ENCODE results near the gene GRAMD2B.
"Not testable (repeated sequence)": the region's sequence is repeated elsewhere in the genome, so short reads cannot be mapped to it uniquely, and the experiment has no call there.

The GRAMD2B gene

GRCh38 chr5:126509339-126509738 lies 86.1 kb downstream of the GRAMD2B start:
- H3K4me1 Mint-ChIP-seq (ENCODE audit: low read depth) = peaks cover 12% of the 10 kb centered on the region

GRCh38 chr5:126511961-126512360 lies 88.8 kb downstream of the GRAMD2B start:
- DNase-seq (ENCODE audit: low spot score) = no peak
- no peak overlapping the region for H3K4me3 Mint-ChIP-seq
- peaks cover 12% of the 10 kb centered on the region for H3K4me1 Mint-ChIP-seq (ENCODE audit: low read depth)
- H3K27ac Mint-ChIP-seq = no peak overlapping the region
- peaks cover 5% of the 10 kb centered on the region for H3K9me3 Mint-ChIP-seq
- peaks cover 4% of the 10 kb centered on the region for H3K27me3 Mint-ChIP-seq (ENCODE audit: low read depth)
- no peaks in the 10 kb centered on the region for H3K36me3 Mint-ChIP-seq (ENCODE audit: low read depth)

More at GRCh38 chr5:126509339-126509738, 86.1 kb downstream of the GRAMD2B start:
- Mint-ChIP-seq H3K9me3 (peaks cover 6% of the 10 kb centered on the region), H3K36me3 (ENCODE audit: low read depth) (no peaks in the 10 kb centered on the region), H3K27ac (no peak overlapping the region), H3K4me3 (no peak overlapping the region), H3K27me3 (ENCODE audit: low read depth) (no peaks in the 10 kb centered on the region)
- DNase-seq (ENCODE audit: low spot score) = no peak

- no peak overlapping the region for H3K4me3 Mint-ChIP-seq
- no peak overlapping the region for H3K27ac Mint-ChIP-seq
- peaks cover 4% of the 10 kb centered on the region for H3K27me3 Mint-ChIP-seq (ENCODE audit: low read depth)
- peaks cover 3% of the 10 kb centered on the region for H3K9me3 Mint-ChIP-seq
- H3K4me1 Mint-ChIP-seq (ENCODE audit: low read depth) = peaks cover 10% of the 10 kb centered on the region
- no peak for DNase-seq (ENCODE audit: low spot score)
- H3K36me3 Mint-ChIP-seq (ENCODE audit: low read depth) = no peaks in the 10 kb centered on the region
These were observed 89.2 kb downstream of the GRAMD2B start for GRCh38 chr5:126512451-126512850.

- Mint-ChIP-seq H3K36me3 (ENCODE audit: low read depth) (no peaks in the 10 kb centered on the region), H3K4me1 (ENCODE audit: low read depth) (peaks cover 10% of the 10 kb centered on the region), H3K27ac (no peak overlapping the region), H3K4me3 (no peak overlapping the region), H3K9me3 (peaks cover 3% of the 10 kb centered on the region), H3K27me3 (ENCODE audit: low read depth) (peaks cover 4% of the 10 kb centered on the region)
- DNase-seq (ENCODE audit: low spot score) = no peak
These were observed 90.1 kb downstream of the GRAMD2B start for GRCh38 chr5:126513302-126513701.

- Mint-ChIP-seq H3K36me3 (ENCODE audit: low read depth) (no peaks in the 10 kb centered on the region), H3K27ac (no peak overlapping the region), H3K4me3 (no peak overlapping the region), H3K27me3 (ENCODE audit: low read depth) (peaks cover 4% of the 10 kb centered on the region), H3K4me1 (ENCODE audit: low read depth) (peaks cover 7% of the 10 kb centered on the region), H3K9me3 (peaks cover 3% of the 10 kb centered on the region)
- DNase-seq (ENCODE audit: low spot score) = no peak
These were observed 90.5 kb downstream of the GRAMD2B start for GRCh38 chr5:126513703-126514102.

- H3K9me3 Mint-ChIP-seq = no peaks in the 10 kb centered on the region
- DNase-seq (ENCODE audit: low spot score) = no peak
- peaks cover 3% of the 10 kb centered on the region for H3K4me1 Mint-ChIP-seq (ENCODE audit: low read depth)
- H3K4me3 Mint-ChIP-seq = no peak overlapping the region
- no peaks in the 10 kb centered on the region for H3K36me3 Mint-ChIP-seq (ENCODE audit: low read depth)
- no peak overlapping the region for H3K27ac Mint-ChIP-seq
- peaks cover 4% of the 10 kb centered on the region for H3K27me3 Mint-ChIP-seq (ENCODE audit: low read depth)
These were observed 90.9 kb downstream of the GRAMD2B start for GRCh38 chr5:126514131-126514557.

DNA sequence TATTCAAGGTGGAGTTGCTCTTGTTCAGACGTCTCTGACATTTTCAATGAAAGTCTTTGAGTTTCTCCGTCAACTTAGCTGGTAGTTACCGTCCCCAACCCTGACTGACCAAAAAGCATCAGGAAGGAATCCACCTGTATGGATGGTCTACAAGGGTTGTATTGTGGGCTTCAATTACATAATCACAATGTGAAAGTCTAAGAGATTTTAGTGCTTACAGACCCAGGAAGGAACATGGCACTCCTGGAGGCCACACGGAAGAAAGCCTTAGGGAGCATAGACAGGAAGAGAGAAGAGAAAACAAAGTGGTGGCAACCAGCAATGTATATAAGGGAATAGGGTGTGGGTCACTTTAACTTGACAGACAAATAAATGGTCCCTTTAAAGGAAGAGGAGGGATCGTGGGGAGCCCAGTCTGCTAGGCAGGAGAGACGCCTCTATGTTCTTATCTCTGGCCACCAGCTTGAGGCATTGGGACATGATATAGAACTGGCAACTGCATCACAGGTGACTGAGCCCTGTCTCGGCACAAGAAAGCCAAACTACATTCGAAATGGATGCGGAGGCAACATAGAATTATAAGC lies 91.4 kb downstream of the GRAMD2B start:
- no peak overlapping the region for H3K4me3 Mint-ChIP-seq
- peaks cover 6% of the 10 kb centered on the region for H3K27me3 Mint-ChIP-seq (ENCODE audit: low read depth)
- no peak overlapping the region for H3K27ac Mint-ChIP-seq
- H3K9me3 Mint-ChIP-seq = no peaks in the 10 kb centered on the region
- no peaks in the 10 kb centered on the region for H3K36me3 Mint-ChIP-seq (ENCODE audit: low read depth)
- no peak for DNase-seq (ENCODE audit: low spot score)
- H3K4me1 Mint-ChIP-seq (ENCODE audit: low read depth) = peaks cover 3% of the 10 kb centered on the region

DNA sequence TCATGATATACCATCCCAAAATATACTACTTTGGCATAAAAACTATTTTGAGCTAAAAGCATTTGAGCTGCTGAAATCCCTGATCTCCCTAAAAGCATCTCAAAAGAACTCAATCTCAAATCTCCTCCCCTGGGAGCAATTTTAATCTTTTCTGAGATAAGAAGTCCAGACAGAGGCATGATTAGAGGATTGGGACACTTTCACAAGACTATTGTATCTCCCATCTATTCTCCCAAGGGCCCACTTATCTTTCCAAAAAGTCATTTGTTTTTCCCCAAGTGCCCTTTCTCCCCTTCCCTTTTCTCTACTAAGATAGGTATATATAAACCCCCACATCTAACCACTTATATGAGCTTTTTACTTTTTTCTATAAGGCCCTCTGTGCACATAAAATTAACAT lies 92.1 kb downstream of the GRAMD2B start:
- DNase-seq (ENCODE audit: low spot score) = no peak
- peaks cover 2% of the 10 kb centered on the region for H3K4me1 Mint-ChIP-seq (ENCODE audit: low read depth)
- H3K4me3 Mint-ChIP-seq = no peak overlapping the region
- H3K27me3 Mint-ChIP-seq (ENCODE audit: low read depth) = peaks cover 8% of the 10 kb centered on the region
- no peak overlapping the region for H3K27ac Mint-ChIP-seq
- no peaks in the 10 kb centered on the region for H3K9me3 Mint-ChIP-seq
- no peaks in the 10 kb centered on the region for H3K36me3 Mint-ChIP-seq (ENCODE audit: low read depth)

GRCh38 chr5:126516133-126516532 lies 92.9 kb downstream of the GRAMD2B start:
- Mint-ChIP-seq H3K27me3 (ENCODE audit: low read depth) (peaks cover 8% of the 10 kb centered on the region), H3K36me3 (ENCODE audit: low read depth) (no peaks in the 10 kb centered on the region)
- DNase-seq (ENCODE audit: low spot score) = no peak

GRCh38 chr5:126516852-126517251 lies 93.6 kb downstream of the GRAMD2B start:
- no peaks in the 10 kb centered on the region for H3K9me3 Mint-ChIP-seq
- DNase-seq (ENCODE audit: low spot score) = no peak
- no peaks in the 10 kb centered on the region for H3K36me3 Mint-ChIP-seq (ENCODE audit: low read depth)
- no peaks in the 10 kb centered on the region for H3K4me1 Mint-ChIP-seq (ENCODE audit: low read depth)
- no peak overlapping the region for H3K4me3 Mint-ChIP-seq
- peaks cover 8% of the 10 kb centered on the region for H3K27me3 Mint-ChIP-seq (ENCODE audit: low read depth)
- no peak overlapping the region for H3K27ac Mint-ChIP-seq

More at GRCh38 chr5:126516133-126516532, 92.9 kb downstream of the GRAMD2B start:
- Mint-ChIP-seq H3K9me3 (no peaks in the 10 kb centered on the region), H3K4me3 (no peak overlapping the region), H3K4me1 (ENCODE audit: low read depth) (no peaks in the 10 kb centered on the region), H3K27ac (no peak overlapping the region)

- not testable (repeated sequence) for H3K4me1 Mint-ChIP-seq (ENCODE audit: low read depth); H3K27ac Mint-ChIP-seq; H3K4me3 Mint-ChIP-seq; DNase-seq (ENCODE audit: low spot score); H3K9me3 Mint-ChIP-seq; H3K36me3 Mint-ChIP-seq (ENCODE audit: low read depth); H3K27me3 Mint-ChIP-seq (ENCODE audit: low read depth)
These were observed 96.0 kb downstream of the GRAMD2B start for GRCh38 chr5:126519223-126519622.

- no peaks in the 10 kb centered on the region for H3K36me3 Mint-ChIP-seq (ENCODE audit: low read depth)
- H3K27ac Mint-ChIP-seq = no peak overlapping the region
- H3K9me3 Mint-ChIP-seq = no peaks in the 10 kb centered on the region
- H3K4me1 Mint-ChIP-seq (ENCODE audit: low read depth) = no peaks in the 10 kb centered on the region
- H3K4me3 Mint-ChIP-seq = no peak overlapping the region
- no peak for DNase-seq (ENCODE audit: low spot score)
- H3K27me3 Mint-ChIP-seq (ENCODE audit: low read depth) = peaks cover 8% of the 10 kb centered on the region
These were observed 96.7 kb downstream of the GRAMD2B start for GRCh38 chr5:126519637-126520592.

DNA sequence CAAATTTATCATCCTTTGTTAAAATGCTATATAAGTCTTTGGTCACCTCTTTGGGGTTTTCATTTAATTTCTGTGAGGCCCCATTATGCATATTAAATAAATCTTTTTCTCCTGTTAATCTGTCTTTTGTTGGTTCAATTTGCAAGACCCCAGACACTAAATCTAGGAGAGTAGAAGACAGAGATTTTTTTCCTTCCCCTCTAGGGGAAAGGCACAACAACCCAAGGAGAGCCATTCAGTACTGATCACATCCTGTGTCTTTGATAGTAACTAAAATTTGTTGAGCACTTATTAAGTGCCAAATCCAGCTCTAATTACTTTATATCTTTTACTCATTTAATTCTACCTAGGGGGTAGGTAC lies 97.4 kb downstream of the GRAMD2B start:
- H3K4me1 Mint-ChIP-seq (ENCODE audit: low read depth) = no peaks in the 10 kb centered on the region
- H3K27me3 Mint-ChIP-seq (ENCODE audit: low read depth) = peaks cover 8% of the 10 kb centered on the region
- H3K27ac Mint-ChIP-seq = no peak overlapping the region
- DNase-seq (ENCODE audit: low spot score) = no peak
- no peak overlapping the region for H3K4me3 Mint-ChIP-seq
- H3K36me3 Mint-ChIP-seq (ENCODE audit: low read depth) = no peaks in the 10 kb centered on the region
- H3K9me3 Mint-ChIP-seq = no peaks in the 10 kb centered on the region

DNA sequence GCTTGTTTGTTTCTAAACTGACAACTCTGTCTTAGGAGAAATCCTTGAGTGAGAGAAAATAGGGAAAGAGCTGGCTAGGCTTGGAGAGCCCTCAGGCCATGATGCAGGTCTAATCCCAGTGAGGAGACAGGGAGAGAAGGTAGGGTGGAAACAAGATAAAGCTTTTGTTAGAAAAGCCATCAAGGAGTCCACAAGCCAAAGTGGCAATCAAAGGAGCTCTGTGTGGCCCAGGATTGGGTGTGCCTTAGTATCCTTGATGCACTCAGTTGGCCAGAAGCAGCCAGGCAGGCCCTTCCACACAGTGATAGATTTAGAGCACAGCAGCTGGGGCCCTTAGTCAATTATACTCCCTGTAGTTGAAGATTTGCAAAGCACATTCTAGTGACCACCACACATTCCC lies 97.9 kb downstream of the GRAMD2B start:
- H3K27ac Mint-ChIP-seq = no peak overlapping the region
- no peaks in the 10 kb centered on the region for H3K9me3 Mint-ChIP-seq
- H3K27me3 Mint-ChIP-seq (ENCODE audit: low read depth) = peaks cover 6% of the 10 kb centered on the region
- no peaks in the 10 kb centered on the region for H3K36me3 Mint-ChIP-seq (ENCODE audit: low read depth)
- H3K4me1 Mint-ChIP-seq (ENCODE audit: low read depth) = no peaks in the 10 kb centered on the region
- H3K4me3 Mint-ChIP-seq = no peak overlapping the region
- DNase-seq (ENCODE audit: low spot score) = no peak

Data from T-helper 2 cell treated with Interferon-gamma antibody and Interleukin-4, amounts not matched to agents 5 μg/mL and 100 μg/mL, for 36 hours (primary cell).